Measurements from ENCODE around the gene INHBE. TPM values are rescaled to one million over a fixed set of nuclear protein-coding genes. Genes with fewer than 3 reads are reported as not detected.

The INHBE gene
- total and polyA plus RNA-seq, 12 donors: 0.01 to 1.2 (median 0.38) TPM; not detected in 5

DNA sequence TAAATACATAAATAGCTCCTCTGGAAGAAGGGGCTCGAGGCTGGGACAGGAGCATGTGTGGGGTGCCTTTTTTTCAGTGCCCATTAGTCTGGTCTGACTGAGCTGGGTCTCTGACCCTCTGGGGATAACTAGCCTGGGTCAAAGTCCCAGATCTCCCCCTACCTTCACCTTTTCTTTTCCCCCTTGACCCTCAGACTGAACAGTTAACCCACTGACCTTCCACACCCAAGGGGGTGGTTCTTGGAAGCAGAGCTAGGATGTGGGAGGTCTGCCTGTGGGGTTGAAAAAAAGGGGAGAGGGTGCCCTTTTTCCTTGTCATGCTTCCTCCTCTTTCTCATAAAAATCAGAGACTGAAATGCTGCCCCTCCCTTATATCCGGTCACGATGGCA, 3.6 kb downstream of the INHBE start:
- ATAC-seq: no peak
- 32 to 40% methylated on average over 3 of the region's 3 CpGs for WGBS, 2 donors
- DNase-seq: no peak
- Histone ChIP-seq H3K9me3 (no peaks in the 10 kb centered on the region), H3K4me3 (peak overlapping the region; percentile 52 to 91 (median 70)), H3K27ac (peak overlapping the region in 9 of 10 donors; percentile 52 to 91 (median 84)), H3K36me3 (no peaks in the 10 kb centered on the region), H3K27me3 (peaks cover 0 to 20% (median 0%) of the 10 kb centered on the region in 7 donors), H3K4me1 (peaks cover 5 to 41% (median 30%) of the 10 kb centered on the region in 9 donors)
- TF ChIP-seq, protein P1, sequence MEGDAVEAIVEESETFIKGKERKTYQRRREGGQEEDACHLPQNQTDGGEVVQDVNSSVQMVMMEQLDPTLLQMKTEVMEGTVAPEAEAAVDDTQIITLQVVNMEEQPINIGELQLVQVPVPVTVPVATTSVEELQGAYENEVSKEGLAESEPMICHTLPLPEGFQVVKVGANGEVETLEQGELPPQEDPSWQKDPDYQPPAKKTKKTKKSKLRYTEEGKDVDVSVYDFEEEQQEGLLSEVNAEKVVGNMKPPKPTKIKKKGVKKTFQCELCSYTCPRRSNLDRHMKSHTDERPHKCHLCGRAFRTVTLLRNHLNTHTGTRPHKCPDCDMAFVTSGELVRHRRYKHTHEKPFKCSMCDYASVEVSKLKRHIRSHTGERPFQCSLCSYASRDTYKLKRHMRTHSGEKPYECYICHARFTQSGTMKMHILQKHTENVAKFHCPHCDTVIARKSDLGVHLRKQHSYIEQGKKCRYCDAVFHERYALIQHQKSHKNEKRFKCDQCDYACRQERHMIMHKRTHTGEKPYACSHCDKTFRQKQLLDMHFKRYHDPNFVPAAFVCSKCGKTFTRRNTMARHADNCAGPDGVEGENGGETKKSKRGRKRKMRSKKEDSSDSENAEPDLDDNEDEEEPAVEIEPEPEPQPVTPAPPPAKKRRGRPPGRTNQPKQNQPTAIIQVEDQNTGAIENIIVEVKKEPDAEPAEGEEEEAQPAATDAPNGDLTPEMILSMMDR (IDR thresholded peaks at IDR 0.05): no peak
- intact Hi-C loops (cut with DNase I): loop anchor here in 4 of 10 donors (5.0 to 10.0 kb wide), 3 partner anchors 166 to 196 kb away; partner anchors contain the start of gene B4GALNT1 (in 2 of the 4)

DNA sequence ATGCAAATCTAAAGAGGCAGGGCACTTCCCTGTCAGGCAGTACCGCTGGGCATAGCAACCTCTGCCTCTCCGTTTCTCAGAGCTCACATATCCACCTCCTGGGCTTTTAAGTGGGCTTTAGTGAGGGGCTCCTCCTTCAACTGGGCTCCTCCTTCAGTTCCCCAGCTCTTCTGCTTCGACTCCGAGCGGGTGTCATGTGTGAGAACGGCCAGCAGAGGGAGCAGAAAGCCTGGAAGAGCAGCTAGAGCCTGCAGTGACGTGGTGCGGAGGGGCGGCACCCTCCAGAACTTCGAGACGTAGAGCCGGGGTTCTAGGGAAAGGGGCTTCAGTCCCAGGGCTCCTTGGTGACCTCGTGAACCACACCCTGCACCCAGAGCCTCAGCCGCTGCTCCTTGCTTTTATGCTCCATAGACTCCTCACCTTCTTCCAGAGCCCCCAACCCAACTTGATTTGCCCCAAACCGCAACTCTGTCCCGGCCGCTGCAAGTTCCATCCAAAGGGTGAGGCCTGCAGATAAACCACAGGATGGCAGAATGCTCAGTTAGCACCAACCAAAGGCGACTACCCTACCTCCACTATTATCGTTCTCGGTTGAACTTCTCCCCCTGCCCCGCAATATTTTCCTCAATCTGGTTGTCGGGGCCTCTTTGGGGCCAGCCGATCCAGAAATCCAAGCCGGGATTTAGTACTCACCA, 4.1 kb downstream of the INHBE start:
- Histone ChIP-seq H3K27ac (peak overlapping the region in 9 of 10 donors; percentile 52 to 91 (median 84)), H3K27me3 (peaks cover 0 to 20% (median 0%) of the 10 kb centered on the region in 7 donors), H3K4me3 (peak overlapping the region; percentile 52 to 91 (median 70)), H3K4me1 (peaks cover 5 to 41% (median 30%) of the 10 kb centered on the region in 9 donors), H3K9me3 (no peaks in the 10 kb centered on the region), H3K36me3 (no peaks in the 10 kb centered on the region)
- 0% methylated on average over 24 of the region's 24 CpGs for WGBS, 2 donors
- intact Hi-C loops (cut with DNase I): loop anchor here in 4 of 10 donors (5.0 to 10.0 kb wide), 3 partner anchors 166 to 197 kb away; partner anchors contain the start of gene B4GALNT1 (in 2 of the 4)
- DNase-seq (peak; percentile 93 to 95), ATAC-seq (peak; percentile 71 to 87 (median 77))
- TF ChIP-seq, protein P1 (IDR thresholded peaks at IDR 0.05): peak; percentile 90 to 98 (median 96)

DNA sequence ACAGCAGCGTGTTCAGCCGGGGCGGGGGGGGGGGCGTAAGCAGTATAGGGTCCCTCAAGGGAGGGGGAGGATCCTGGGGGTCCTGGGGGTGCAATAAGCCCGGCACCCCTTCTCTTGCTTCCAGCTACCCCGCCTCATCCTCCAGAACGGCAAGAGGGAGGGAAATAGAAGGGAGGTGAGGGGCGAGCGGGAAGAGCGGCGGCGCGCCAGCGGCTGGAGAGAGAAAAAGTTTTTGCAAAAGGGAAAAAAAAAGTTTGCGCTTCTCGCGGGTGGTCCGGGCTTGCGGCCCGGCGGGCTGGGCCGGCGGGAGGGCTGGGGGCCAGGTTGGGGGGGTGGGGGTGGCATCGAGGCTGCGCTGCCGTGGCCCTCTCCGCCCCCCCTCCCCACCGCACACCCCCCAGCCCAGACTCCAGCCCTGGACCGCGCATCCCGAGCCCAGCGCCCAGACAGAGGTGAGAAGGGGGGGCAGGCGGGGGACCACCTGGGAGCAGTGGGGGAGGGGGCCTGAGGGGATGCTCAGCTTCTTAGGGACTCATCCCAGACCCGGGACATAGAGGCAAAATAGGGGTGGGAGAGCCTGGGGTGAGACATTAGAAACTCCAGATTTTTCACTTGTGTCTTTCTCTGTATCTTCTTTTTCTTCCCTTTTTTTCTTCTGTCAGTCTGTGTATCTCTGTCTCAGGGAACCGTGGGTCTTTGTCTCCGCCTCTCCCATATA, 4.8 kb downstream of the INHBE start, which contains the start of gene GLI1:
Gene GLI1, plus strand, starts transcription at position 36 of the 718 bp plus-strand sequence. CDS start 3,907 bp downstream, outside the sequence.
- peaks cover 0 to 20% (median 0%) of the 10 kb centered on the region in 7 donors for H3K27me3 ChIP-seq
- WGBS, 2 donors: 1% methylated on average over 29 to 36 of the region's 36 CpGs
- intact Hi-C loops (cut with DNase I): loop anchor here in 7 of 10 donors (5.0 to 10.0 kb wide), 5 partner anchors 162 to 245 kb away; partner anchors contain the start of genes B4GALNT1 (in 2 of the 7) and NXPH4 (in 1 of the 7)
- no peaks in the 10 kb centered on the region for H3K9me3 ChIP-seq
- no peaks in the 10 kb centered on the region for H3K36me3 ChIP-seq
- ATAC-seq (peak in 4 of 8 donors; percentile 28 to 47 (median 41)), DNase-seq (no peak)
- TF ChIP-seq, protein P1 (IDR thresholded peaks at IDR 0.05): no peak
- H3K4me1 ChIP-seq: peaks cover 5 to 41% (median 30%) of the 10 kb centered on the region in 9 donors
- H3K27ac ChIP-seq: peak within 1 kb of the TSS in 9 of 10 donors; percentile 52 to 91 (median 84)
- peak within 1 kb of the TSS; percentile 52 to 91 (median 70) for H3K4me3 ChIP-seq

DNA sequence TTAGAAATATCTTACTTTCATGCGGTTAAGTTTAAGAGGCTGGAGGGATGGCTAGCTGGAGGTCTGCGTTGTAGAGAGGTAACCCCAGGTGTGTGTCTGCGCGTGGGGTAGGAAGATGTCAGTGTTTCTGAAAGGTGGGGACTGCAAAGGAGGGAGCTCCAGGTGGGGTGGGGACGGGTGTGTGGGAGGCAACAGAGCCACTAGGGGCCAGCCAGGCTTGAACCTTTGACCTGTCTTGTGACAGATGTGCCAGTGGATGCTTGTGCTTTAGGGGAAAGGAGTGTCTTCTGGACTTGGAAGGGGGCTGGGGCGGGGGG, 5.3 kb downstream of the INHBE start:
- Histone ChIP-seq H3K36me3 (no peaks in the 10 kb centered on the region), H3K27me3 (peaks cover 0 to 20% (median 0%) of the 10 kb centered on the region in 7 donors), H3K27ac (peak overlapping the region in 4 of 10 donors; percentile 52 to 84 (median 75)), H3K4me1 (peaks cover 5 to 41% (median 30%) of the 10 kb centered on the region in 9 donors), H3K9me3 (no peaks in the 10 kb centered on the region), H3K4me3 (peak overlapping the region in 9 of 10 donors; percentile 52 to 91 (median 70))
- TF ChIP-seq, protein P1 (IDR thresholded peaks at IDR 0.05): no peak
- intact Hi-C loops (cut with DNase I): loop anchor here in 3 of 10 donors (5.0 to 10.0 kb wide), 3 partner anchors 162 to 246 kb away; partner anchors contain the start of gene NXPH4 (in 1 of the 3)
- no peak for ATAC-seq
- 5 to 6% methylated on average over 6 of the region's 6 CpGs for WGBS, 2 donors
- DNase-seq: no peak
